T47D (cell line): ENCODE data around the gene CCDC24.

ENCODE experiments used
- DNase-seq, 2 experiments: peaks; one replicate each; pipeline versions ENCODE4 v3.0.0 to v3.0.0-alpha.2; 2011 to 2012; ENCODE audit warnings: low read depth in 1 of 2, low spot score in 1 of 2
- JUND ChIP-seq: IDR thresholded peaks from 2 replicates; pipeline ENCODE4 v1.6.1; 2012; ENCODE audit warnings: low read depth
- in situ Hi-C: cut with HindIII; loops from 2 replicates; pipeline ENCODE4 v1.10.0; 2016; ENCODE audit warnings: low sequenced_read_pairs, low pct_unique_long_range_greater_than_20kb

The CCDC24 gene

DNA sequence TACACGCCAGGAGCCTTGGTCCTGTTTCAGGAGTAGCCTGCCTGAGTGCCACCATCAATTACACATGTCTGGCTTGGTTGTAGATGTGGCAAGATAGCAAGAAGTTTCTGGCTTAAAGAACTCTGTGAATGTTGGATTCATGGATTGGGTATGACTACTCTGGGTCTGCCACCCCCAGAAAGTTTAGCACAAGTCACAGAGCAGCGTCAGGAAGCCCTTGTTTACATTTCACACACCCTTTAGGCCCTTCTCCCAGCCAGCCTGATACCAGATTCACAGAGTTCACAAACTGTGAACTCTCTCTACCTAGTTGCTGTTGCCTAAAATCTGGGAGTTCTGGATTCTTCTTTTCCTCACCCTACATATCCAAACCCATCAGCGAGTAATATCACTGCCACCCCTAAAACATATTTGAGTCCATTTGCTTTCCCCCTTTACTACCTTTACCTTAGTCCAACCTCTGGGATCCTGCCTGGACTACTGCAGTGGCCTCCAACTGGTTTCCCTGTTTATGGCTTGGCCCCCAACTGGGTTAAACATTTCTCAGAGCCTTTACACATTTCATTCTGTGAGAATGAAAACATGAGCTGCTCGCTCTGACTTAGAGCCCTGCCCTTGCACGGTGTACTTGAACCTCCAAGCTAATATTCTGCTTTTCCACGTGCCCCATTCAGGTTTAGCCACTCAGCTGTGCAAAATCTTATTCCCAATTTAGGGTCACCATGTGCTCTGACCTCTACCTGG is 4.1 kb upstream of the CCDC24 start:
- no peak for TF ChIP-seq JUND
- in situ Hi-C loops, result no loop called here
- no peak for DNase-seq

DNA sequence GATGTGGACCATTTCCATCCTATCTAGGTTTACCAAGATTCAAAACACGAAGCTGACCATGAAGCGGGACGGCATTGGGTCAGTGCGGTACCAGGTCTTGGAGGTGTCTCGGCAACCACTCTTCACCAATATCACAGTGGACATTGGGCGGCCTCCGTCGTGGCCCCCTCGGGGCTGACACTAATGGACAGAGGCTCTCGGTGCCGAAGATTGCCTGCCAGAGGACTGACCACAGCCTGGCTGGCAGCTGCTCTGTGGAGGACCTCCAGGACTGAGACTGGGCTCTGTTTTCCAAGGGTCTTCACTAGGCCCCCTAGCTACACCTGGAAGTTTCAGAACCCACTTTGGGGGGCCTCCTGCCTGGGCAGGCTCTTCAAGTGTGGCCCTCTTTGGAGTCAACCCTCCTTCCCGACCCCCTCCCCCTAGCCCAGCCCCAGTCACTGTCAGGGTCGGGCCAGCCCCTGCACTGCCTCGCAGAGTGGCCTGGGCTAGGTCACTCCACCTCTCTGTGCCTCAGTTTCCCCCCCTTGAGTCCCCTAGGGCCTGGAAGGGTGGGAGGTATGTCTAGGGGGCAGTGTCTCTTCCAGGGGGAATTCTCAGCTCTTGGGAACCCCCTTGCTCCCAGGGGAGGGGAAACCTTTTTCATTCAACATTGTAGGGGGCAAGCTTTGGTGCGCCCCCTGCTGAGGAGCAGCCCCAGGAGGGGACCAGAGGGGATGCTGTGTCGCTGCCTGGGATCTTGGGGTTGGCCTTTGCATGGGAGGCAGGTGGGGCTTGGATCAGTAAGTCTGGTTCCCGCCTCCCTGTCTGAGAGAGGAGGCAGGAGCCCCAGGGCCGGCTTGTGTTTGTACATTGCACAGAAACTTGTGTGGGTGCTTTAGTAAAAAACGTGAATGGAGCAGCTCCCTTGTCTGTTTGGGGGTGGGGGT is 864 bp upstream of the CCDC24 start:
- in situ Hi-C loops, result no loop called here
- DNase-seq, result no peak
- no peak for TF ChIP-seq JUND

GRCh38 chr1:43991200-43991475 is 261 bp upstream of the CCDC24 start:
- no peak for DNase-seq
- in situ Hi-C loops, result no loop called here
- TF ChIP-seq JUND, result no peak

DNA sequence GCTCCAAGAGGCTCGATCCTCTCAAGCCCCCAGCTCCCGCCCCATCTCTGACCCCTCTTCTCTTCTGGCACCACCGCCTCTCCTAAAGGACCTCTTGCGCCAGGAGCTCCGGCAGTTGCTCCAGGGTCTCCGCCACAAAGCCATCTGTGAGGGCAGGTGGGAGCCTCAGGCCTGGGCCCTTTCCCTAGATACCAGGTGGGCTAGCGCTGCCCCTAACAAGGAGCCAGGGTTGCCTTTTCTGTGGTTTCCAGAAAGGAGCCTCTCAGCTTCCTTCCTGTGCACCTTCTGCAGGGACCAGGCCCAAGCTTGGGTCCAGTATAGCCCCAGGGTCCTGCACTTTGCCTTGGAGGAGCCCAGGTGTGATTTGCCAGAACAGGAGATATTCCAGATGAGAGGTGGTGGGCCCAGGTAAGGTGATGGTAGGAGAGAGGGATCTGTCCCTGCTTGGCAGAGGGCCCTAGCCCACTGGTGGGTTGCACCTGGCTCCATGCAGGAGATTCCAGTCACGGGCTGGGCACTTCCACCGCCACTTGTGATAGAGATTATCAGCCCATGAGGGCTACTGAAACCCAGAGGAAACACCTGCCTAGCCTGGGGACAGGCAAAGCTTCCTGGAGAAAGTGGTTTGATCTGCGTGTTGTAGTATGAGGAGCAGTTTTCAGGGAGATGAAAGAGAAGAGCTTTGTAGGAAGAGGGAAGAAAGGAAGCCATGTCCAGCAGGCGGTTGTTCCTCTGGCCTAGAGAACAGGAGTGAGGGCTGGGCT is 1.0 kb downstream of the CCDC24 start:
- no peak for TF ChIP-seq JUND
- DNase-seq, result no peak
- in situ Hi-C loops, result no loop called here

GRCh38 chr1:43993206-43993914 is 2.0 kb downstream of the CCDC24 start:
- no peak for TF ChIP-seq JUND
- no peak for DNase-seq
- in situ Hi-C loops, result no loop called here

DNA sequence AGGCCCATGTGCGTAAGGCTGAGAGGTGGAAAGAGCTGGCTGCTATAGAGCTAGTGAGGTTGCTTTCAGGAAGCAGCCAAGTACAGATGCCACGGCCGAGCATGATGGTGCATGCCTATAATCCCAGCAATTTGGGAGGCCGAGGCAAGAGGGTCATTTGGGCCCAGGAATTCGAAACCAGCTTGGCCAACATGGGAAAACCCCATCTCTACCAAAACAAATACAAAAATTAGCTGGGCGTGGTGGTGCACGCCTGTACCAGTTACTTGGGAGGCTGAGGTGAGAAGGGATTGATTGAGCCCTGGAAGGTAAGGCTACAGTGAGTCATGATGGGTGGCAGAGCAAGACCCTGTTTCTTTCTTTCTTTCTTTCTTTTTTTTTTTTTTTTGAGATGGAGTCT is 2.7 kb downstream of the CCDC24 start:
- in situ Hi-C loops, result no loop called here
- no peak for DNase-seq
- TF ChIP-seq JUND, result no peak

DNA sequence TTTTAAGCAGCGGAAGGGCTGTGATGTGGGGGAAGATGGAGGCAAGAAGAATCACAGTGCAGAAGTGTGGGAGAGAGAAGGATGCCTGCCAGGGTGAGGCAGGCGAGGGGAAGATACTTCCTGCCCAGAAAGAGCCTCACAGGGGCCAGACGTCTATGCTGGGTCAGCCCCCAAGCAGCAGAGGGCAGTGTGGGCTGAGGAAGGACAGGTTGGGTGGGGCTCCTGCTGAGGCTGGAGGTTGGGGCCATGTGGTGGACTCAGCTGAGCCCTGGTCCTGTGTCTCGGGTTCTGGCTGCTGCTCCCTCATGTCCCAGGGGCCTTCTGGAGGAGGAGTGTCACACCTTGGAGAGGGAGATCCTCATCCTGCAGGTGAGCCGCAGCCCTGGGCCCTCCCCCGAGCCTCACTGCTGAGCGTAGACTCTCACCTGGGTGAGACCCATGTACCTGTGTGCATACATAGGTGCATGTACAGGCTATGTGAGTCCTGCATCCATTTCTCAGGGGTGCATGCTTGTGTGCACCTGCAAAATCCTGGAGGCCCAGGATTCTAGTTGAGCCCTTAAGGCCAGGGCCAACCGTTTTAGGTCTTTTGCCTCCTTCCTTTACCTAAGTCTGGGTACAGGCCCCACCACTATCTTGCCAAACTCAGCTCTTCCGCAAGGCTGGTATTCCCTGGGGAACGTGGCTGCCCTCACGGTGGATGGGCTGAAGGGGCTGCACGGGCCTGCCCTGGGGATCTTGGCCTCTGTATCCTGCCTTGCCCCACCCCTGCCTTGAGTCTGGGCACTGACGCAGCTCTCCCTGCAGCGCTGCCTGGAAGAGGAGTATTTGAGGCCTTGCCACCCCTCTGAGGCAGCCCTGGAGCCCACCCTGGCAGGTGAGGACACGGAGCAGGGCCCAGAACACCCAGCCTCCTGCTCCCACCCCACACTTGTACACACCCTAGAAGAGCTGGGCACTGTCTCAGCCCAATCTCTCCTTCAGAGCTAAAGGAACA is 3.7 kb downstream of the CCDC24 start:
- no peak for TF ChIP-seq JUND
- peak in 1 of 2 experiments; percentile 28 for DNase-seq
- in situ Hi-C loops, result no loop called here

DNA sequence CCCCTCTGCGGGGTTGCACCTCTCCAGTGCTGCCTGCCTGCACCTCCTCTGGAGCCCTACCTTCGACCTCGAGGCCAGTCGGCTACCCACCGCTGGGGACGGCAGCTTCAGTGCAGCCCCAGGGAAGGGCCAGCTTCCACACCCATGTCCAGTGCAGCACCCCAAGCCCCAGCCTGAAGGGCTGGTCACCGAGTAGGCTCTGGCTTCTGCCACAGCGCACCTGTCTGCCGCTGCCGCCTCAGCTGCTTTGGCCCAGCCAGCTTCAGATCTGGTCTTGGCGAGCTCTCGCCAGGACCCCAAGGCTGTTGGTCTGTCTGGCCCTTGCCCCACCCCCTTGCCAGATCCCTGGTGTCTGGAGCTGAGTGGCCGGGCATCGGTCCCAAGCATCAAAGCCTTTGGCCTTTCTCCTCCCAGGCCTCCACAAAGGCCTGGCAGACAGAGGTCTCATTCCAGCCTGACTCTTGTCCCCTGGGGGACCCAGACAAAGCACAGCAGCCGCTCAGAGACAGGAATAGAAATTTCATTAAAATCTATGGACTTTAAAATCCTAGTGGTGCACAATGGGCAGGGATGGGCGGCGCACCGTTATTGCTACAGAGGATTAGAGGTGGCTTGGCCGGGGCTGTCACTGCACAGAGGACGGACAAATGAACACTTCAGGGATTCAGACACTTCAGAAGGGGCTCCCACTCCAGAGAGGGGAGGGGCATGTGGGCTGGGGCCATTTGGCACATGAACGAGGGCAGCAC is 4.8 kb downstream of the CCDC24 start:
- in situ Hi-C loops, result no loop called here
- DNase-seq, result no peak
- TF ChIP-seq JUND, result no peak

GRCh38 chr1:43996733-43997115 is 5.3 kb downstream of the CCDC24 start:
- DNase-seq, result no peak
- in situ Hi-C loops, result no loop called here
- TF ChIP-seq JUND, result no peak

- in situ Hi-C loops, result no loop called here
- TF ChIP-seq JUND, result no peak
Measured at GRCh38 chr1:43997295-43997999, 6.0 kb downstream of the CCDC24 start.

More at GRCh38 chr1:43997295-43997999, 6.0 kb downstream of the CCDC24 start:
- DNase-seq, result no peak
